Upper lobe of left lung (tissue), 4 donors: ENCODE results near the gene MLN.

Experiments used
- POLR2A ChIP-seq, 4 donors: fragments of 450-650 bp; IDR thresholded peaks; one replicate each; pipeline ENCODE4 v1.5.1; 2016 to 2017; ENCODE audit warnings: antibody characterized with exemption in 4 of 4, mild to moderate bottlenecking in 2 of 4
- TF ChIP-seq, protein P1 (sequence below), 6 experiments: fragments of 450-650 bp in 4 of 6; fragments of 200-600 bp in 2 of 6; sonication (generic) in 2 of 6; IDR thresholded peaks; one replicate each; pipeline ENCODE4 v1.5.1; 2016 to 2019; ENCODE audit warnings: antibody characterized with exemption in 6 of 6

DNA sequence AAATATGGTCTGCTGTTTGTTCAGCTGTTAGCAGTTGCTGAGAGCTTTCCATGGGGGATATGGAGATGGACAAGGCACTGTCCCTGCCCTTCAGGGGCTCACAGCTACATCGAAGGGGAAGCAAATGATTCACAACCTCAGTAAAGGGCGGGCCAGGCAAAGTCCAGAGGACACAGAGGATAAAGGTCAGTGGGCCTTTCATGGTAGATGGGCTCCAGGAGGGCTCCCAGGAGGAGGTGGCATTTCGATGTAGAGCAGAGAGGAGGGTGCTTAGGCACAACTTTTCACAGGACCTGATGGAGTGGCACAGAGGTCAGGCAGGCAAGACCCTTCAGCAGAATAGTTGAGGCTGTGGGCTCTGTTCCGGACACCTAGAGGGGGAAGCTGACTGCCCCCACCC, 15.2 kb upstream of the MLN start:
- no peak for TF ChIP-seq POLR2A (IDR thresholded peaks at IDR 0.05)
- TF ChIP-seq, protein P1, sequence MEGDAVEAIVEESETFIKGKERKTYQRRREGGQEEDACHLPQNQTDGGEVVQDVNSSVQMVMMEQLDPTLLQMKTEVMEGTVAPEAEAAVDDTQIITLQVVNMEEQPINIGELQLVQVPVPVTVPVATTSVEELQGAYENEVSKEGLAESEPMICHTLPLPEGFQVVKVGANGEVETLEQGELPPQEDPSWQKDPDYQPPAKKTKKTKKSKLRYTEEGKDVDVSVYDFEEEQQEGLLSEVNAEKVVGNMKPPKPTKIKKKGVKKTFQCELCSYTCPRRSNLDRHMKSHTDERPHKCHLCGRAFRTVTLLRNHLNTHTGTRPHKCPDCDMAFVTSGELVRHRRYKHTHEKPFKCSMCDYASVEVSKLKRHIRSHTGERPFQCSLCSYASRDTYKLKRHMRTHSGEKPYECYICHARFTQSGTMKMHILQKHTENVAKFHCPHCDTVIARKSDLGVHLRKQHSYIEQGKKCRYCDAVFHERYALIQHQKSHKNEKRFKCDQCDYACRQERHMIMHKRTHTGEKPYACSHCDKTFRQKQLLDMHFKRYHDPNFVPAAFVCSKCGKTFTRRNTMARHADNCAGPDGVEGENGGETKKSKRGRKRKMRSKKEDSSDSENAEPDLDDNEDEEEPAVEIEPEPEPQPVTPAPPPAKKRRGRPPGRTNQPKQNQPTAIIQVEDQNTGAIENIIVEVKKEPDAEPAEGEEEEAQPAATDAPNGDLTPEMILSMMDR (IDR thresholded peaks at IDR 0.05): no peak
